ENCODE measurements around the gene PDE3A.
A peak's percentile ranks its signal among the peaks of the same experiment; 100 is the strongest.

The PDE3A gene

GRCh38 chr12:20458011-20458410, 89.7 kb downstream of the PDE3A start:
- no peak for DNase-seq (ENCODE audit: low spot score)

GRCh38 chr12:20459920-20460319, 91.6 kb downstream of the PDE3A start:
- no peak for DNase-seq (ENCODE audit: low spot score)

- no peak for DNase-seq (ENCODE audit: low spot score)
Observed at GRCh38 chr12:20460956-20461355, 92.6 kb downstream of the PDE3A start.

GRCh38 chr12:20463913-20464524, 95.7 kb downstream of the PDE3A start:
- DNase-seq (ENCODE audit: low spot score) = peak; percentile 9

- DNase-seq (ENCODE audit: low spot score) = no peak
Observed at GRCh38 chr12:20469300-20469699, 101.0 kb downstream of the PDE3A start.

GRCh38 chr12:20469756-20470155, 101.4 kb downstream of the PDE3A start:
- DNase-seq (ENCODE audit: low spot score) = no peak

GRCh38 chr12:20472102-20472782, 103.9 kb downstream of the PDE3A start:
- no peak for DNase-seq (ENCODE audit: low spot score)

- no peak for DNase-seq (ENCODE audit: low spot score)
Observed at GRCh38 chr12:20473133-20473532, 104.8 kb downstream of the PDE3A start.

- no peak for DNase-seq (ENCODE audit: low spot score)
Observed at GRCh38 chr12:20474016-20474415, 105.7 kb downstream of the PDE3A start.

GRCh38 chr12:20474443-20474842, 106.1 kb downstream of the PDE3A start:
- no peak for DNase-seq (ENCODE audit: low spot score)

- DNase-seq (ENCODE audit: low spot score) = no peak
Observed at GRCh38 chr12:20475542-20475941, 107.2 kb downstream of the PDE3A start.

- DNase-seq (ENCODE audit: low spot score) = no peak
Observed at GRCh38 chr12:20476551-20476950, 108.2 kb downstream of the PDE3A start.

GRCh38 chr12:20477255-20477654, 108.9 kb downstream of the PDE3A start:
- no peak for DNase-seq (ENCODE audit: low spot score)

GRCh38 chr12:20477672-20478071, 109.3 kb downstream of the PDE3A start:
- no peak for DNase-seq (ENCODE audit: low spot score)

- no peak for DNase-seq (ENCODE audit: low spot score)
Observed at GRCh38 chr12:20482491-20483054, 114.2 kb downstream of the PDE3A start.

- DNase-seq (ENCODE audit: low spot score) = no peak
Observed at GRCh38 chr12:20483776-20484175, 115.4 kb downstream of the PDE3A start.

GRCh38 chr12:20486233-20486632, 117.9 kb downstream of the PDE3A start:
- DNase-seq (ENCODE audit: low spot score) = no peak

GRCh38 chr12:20487519-20487918, 119.2 kb downstream of the PDE3A start:
- DNase-seq (ENCODE audit: low spot score) = no peak

- no peak for DNase-seq (ENCODE audit: low spot score)
Observed at GRCh38 chr12:20489645-20490044, 121.3 kb downstream of the PDE3A start.

- DNase-seq (ENCODE audit: low spot score) = no peak
Observed at GRCh38 chr12:20490213-20490612, 121.9 kb downstream of the PDE3A start.

GRCh38 chr12:20491290-20491689, 123.0 kb downstream of the PDE3A start:
- DNase-seq (ENCODE audit: low spot score) = no peak

GRCh38 chr12:20492251-20492760, 124.0 kb downstream of the PDE3A start:
- DNase-seq (ENCODE audit: low spot score) = no peak

GRCh38 chr12:20493934-20494333, 125.6 kb downstream of the PDE3A start:
- no peak for DNase-seq (ENCODE audit: low spot score)

Measured in HuH-7 (cell line).